ENCODE results near the gene CABP7. TPM values are rescaled to one million over a fixed set of nuclear protein-coding genes. Genes with fewer than 3 reads are reported as not detected.
A peak's percentile ranks its signal among the peaks of the same experiment; 100 is the strongest.

CABP7 gene
- total and polyA plus RNA-seq, 2 of the 8 experiments (the other 6 are each of a cell fraction or from before 2014, with no cell fraction given): 0.20 to 0.36 TPM

DNA sequence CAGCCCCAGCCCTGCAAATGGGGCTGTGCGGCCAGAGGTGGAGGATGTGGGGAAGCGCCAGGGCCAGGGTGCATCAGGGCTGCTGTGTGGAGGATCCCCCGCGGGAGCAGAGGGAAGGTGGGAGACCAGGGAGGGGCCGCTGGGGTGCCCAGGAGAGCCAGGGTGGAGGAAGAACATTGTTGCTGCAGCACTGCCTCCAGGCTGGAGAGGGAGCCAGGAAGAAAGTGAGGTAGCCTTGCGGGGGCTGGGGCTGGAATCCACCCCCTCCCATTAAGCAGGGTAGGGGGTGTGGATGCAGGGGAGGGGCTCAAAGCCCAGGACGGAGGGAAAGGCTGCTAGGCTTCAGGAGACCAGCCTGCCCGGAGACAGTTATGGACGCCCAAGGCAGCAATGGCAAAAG is 15.0 kb downstream of the CABP7 start:
- no peak overlapping the region; the same call in 1 of the 2 replicates for H2AFZ ChIP-seq (ENCODE audit: low read length)
- H3K27me3 ChIP-seq (replicated peaks in 1 of 4; ENCODE audit: control insufficient read depth in 3 of 4, extremely low read depth in 1 of 4, insufficient read depth in 3 of 4, low read length in 3 of 4): no peaks in the 10 kb centered on the region
- no peak overlapping the region for H3K9ac ChIP-seq (replicated peaks in 1 of 4; ENCODE audit: extremely low read depth in 1 of 4, low read depth in 3 of 4, low read length in 3 of 4)
- 0 out of 2 replicates have a peak overlapping the region, but pooled peaks have one; percentile 6 for H3K18ac ChIP-seq (ENCODE audit: extremely low read depth, low read length)
- H3K27ac ChIP-seq (ENCODE audit: low read depth, low read length): no peak overlapping the region
- no peaks in the 10 kb centered on the region for H3K79me2 ChIP-seq (ENCODE audit: control insufficient read depth in 1 of 2, insufficient read depth in 2 of 2, low read length in 2 of 2)
- H4K5ac ChIP-seq (ENCODE audit: insufficient read length, low read depth, low read length): no peak overlapping the region
- H2BK15ac ChIP-seq (ENCODE audit: low read length): no peak overlapping the region
- H3K9me3 ChIP-seq (ENCODE audit: insufficient read depth in 2 of 2, low read depth in 1 of 2, low read length in 1 of 2): no peaks in the 10 kb centered on the region
- peak in 1 of 2 experiments; percentile 17; a peak in 2 of 4 replicates for TF ChIP-seq RAD21 (IDR thresholded peaks at IDR 0.05 in 1 of 2, conservative IDR thresholded peaks at IDR 0.05 in 1 of 2; ENCODE audit: low read depth in 2 of 2, low read length in 2 of 2)
- TF ChIP-seq, protein P1, sequence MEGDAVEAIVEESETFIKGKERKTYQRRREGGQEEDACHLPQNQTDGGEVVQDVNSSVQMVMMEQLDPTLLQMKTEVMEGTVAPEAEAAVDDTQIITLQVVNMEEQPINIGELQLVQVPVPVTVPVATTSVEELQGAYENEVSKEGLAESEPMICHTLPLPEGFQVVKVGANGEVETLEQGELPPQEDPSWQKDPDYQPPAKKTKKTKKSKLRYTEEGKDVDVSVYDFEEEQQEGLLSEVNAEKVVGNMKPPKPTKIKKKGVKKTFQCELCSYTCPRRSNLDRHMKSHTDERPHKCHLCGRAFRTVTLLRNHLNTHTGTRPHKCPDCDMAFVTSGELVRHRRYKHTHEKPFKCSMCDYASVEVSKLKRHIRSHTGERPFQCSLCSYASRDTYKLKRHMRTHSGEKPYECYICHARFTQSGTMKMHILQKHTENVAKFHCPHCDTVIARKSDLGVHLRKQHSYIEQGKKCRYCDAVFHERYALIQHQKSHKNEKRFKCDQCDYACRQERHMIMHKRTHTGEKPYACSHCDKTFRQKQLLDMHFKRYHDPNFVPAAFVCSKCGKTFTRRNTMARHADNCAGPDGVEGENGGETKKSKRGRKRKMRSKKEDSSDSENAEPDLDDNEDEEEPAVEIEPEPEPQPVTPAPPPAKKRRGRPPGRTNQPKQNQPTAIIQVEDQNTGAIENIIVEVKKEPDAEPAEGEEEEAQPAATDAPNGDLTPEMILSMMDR (IDR thresholded peaks at IDR 0.05; ENCODE audit: control extremely low read depth in 1 of 3, insufficient read depth in 1 of 3, low read depth in 1 of 3, low read length in 3 of 3): peak; percentile 26 to 43 (median 31)
- TF ChIP-seq TEAD4 (IDR thresholded peaks at IDR 0.05; ENCODE audit: low read depth, low read length): peak; percentile 60; the same call in 1 of the 2 replicates
- no peak for TF ChIP-seq SIX5 (IDR thresholded peaks at IDR 0.05; ENCODE audit: low read depth, low read length)
- H2AK5ac ChIP-seq (ENCODE audit: low read depth, low read length): no peak overlapping the region
- POLR2A ChIA-PET (ENCODE audit: partially characterized antibody): interaction anchor here (0.5 kb wide), 1 partner anchor 135 kb away, joined by 3 read pairs; no protein-coding TSS in a partner anchor
- H3K14ac ChIP-seq (ENCODE audit: insufficient read length): no peak overlapping the region
- H3K36me3 ChIP-seq (ENCODE audit: control insufficient read depth in 2 of 4, insufficient read depth in 4 of 4, low read length in 3 of 4): no peaks in the 10 kb centered on the region
- H3K56ac ChIP-seq (replicated peaks; ENCODE audit: insufficient read length, low read depth, low read length): no peak overlapping the region
- 0 out of 2 replicates have a peak overlapping the region, but pooled peaks have one; percentile 40 for H2BK5ac ChIP-seq (ENCODE audit: low read depth, low read length)
- H3K4ac ChIP-seq (replicated peaks; ENCODE audit: insufficient read length, low read depth, low read length): no peak overlapping the region
- no peak overlapping the region for H3K4me3 ChIP-seq (ENCODE audit: extremely low read depth in 1 of 4, insufficient read depth in 2 of 4, low read depth in 3 of 4, low read length in 4 of 4)
- no peak overlapping the region for H3K23ac ChIP-seq (ENCODE audit: insufficient read length)
- WGBS, 2 experiments (ENCODE audit: extremely low coverage in 1 of 2, insufficient coverage in 1 of 2, insufficient read length in 1 of 2, insufficient replicate concordance in 2 of 2, low coverage in 1 of 2, low lambda C conversion rate in 2 of 2, missing lambda C conversion rate in 1 of 2): 53% methylated on average over 6 of the region's 9 CpGs; no CpG with 5 or more reads in 1 of the 2 experiments
- no peaks in the 10 kb centered on the region for H3K79me1 ChIP-seq (ENCODE audit: low read depth, low read length)
- peak overlapping the region; percentile 19 for H4K8ac ChIP-seq (ENCODE audit: extremely low read depth, insufficient read depth, low read length)
- no peak overlapping the region for H2BK20ac ChIP-seq (ENCODE audit: low read length)
- H4K20me1 ChIP-seq (replicated peaks in 1 of 2; ENCODE audit: control insufficient read depth in 1 of 2, insufficient read depth in 2 of 2, low read length in 2 of 2): no peaks in the 10 kb centered on the region
- peaks cover 0 to 12% (median 7%) of the 10 kb centered on the region in 4 experiments; a peak in 6 of 7 replicates for H3K4me1 ChIP-seq (replicated peaks in 1 of 4; ENCODE audit: control insufficient read depth in 3 of 4, insufficient read depth in 4 of 4, low read length in 3 of 4)
- H4K91ac ChIP-seq (replicated peaks; ENCODE audit: insufficient read length, low read length): no peak overlapping the region
- H2BK12ac ChIP-seq (ENCODE audit: low read depth, low read length): no peak overlapping the region
- no peak overlapping the region for H2BK120ac ChIP-seq (replicated peaks; ENCODE audit: low read depth, low read length)
- H3K23me2 ChIP-seq (ENCODE audit: low read depth, low read length): no peaks in the 10 kb centered on the region
- DNase-seq (ENCODE audit: low read depth in 1 of 2, low spot score in 2 of 2) (peak in 1 of 2 experiments; percentile 59), FAIRE-seq (no peak)
- 0 out of 4 replicates have a peak overlapping the region, but pooled peaks of 1 of the 2 experiments have one; percentile 4 for H3K4me2 ChIP-seq (ENCODE audit: insufficient read depth in 1 of 2, low read depth in 2 of 2, low read length in 2 of 2)
- CTCF ChIA-PET (ENCODE audit: partially characterized antibody): interaction anchor here (1.1 kb wide), 1 partner anchor 34 kb away, joined by 3 read pairs; no protein-coding TSS in a partner anchor

All from H1 (cell line).